ENCODE results near the gene B4GALT5. TPM values are rescaled to one million over a fixed set of nuclear protein-coding genes. Genes with fewer than 3 reads are reported as not detected.
"Not testable (repeated sequence)": the region's sequence is repeated elsewhere in the genome, so short reads cannot be mapped to it uniquely, and the experiment has no call there.

B4GALT5 gene
- total and polyA plus RNA-seq, 7 donors: 17.1 to 46.0 (median 21.4) TPM

DNA sequence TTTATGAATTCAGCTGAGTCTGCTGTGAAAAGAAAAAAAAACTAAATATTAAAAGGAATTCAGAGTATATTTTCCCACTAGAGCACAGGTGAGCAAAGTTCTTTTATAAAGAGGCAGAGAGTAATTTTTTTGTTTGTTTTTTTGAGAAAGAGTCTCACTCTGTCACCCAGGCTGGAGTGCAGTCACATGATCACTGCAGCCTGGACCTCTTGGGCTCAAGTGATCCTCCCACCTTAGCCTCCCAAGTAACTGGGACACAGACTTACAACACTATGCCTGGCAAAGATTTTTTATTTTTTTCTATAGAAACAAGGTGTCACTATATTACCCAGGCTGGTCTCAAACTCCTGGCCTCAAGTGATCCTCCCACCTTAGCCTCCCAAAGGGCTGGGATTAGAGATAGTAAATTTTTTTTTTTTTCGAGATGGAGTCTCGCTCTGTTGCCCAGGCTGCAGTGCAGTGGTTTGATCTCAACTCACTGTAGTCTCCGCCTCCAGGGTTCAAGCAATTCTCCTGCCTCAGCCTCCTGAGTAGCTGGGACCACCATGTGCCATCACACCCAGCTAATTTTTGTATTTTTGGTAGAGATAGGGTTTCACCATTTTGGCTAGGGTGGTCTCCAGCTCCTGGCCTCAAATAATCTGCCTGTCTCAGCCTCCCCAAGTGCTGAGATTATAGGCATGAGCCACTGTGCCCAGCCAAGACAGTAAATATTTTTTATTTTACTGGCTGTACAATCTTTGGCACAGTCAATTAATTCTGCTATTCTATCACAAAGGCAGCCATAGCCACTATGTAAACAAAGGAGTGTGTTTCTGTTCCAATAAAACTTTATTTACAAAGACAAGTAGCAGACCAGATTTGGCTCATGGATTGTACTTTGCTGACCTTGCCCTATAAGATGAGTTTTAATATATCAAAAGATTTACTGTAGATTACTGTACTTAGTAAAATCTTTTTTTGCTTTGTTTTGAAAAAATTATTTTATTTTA, 14.5 kb upstream of the B4GALT5 start:
- H3K36me3 ChIP-seq: no peaks in the 10 kb centered on the region
- no peak overlapping the region for H3K27ac ChIP-seq
- DNase-seq: no peak
- no peak overlapping the region for H3K4me3 ChIP-seq
- H3K4me1 ChIP-seq: no peaks in the 10 kb centered on the region
- TF ChIP-seq, protein P1, sequence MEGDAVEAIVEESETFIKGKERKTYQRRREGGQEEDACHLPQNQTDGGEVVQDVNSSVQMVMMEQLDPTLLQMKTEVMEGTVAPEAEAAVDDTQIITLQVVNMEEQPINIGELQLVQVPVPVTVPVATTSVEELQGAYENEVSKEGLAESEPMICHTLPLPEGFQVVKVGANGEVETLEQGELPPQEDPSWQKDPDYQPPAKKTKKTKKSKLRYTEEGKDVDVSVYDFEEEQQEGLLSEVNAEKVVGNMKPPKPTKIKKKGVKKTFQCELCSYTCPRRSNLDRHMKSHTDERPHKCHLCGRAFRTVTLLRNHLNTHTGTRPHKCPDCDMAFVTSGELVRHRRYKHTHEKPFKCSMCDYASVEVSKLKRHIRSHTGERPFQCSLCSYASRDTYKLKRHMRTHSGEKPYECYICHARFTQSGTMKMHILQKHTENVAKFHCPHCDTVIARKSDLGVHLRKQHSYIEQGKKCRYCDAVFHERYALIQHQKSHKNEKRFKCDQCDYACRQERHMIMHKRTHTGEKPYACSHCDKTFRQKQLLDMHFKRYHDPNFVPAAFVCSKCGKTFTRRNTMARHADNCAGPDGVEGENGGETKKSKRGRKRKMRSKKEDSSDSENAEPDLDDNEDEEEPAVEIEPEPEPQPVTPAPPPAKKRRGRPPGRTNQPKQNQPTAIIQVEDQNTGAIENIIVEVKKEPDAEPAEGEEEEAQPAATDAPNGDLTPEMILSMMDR (IDR thresholded peaks at IDR 0.05): no peak
- TF ChIP-seq POLR2A (IDR thresholded peaks at IDR 0.05) (no peak), EP300 (IDR thresholded peaks at IDR 0.05) (no peak), POLR2AphosphoS5 (IDR thresholded peaks at IDR 0.05) (no peak)
- 96% methylated on average over 3 of the region's 3 CpGs for WGBS, 2 donors
- H3K27me3 ChIP-seq: no peaks in the 10 kb centered on the region
- no peaks in the 10 kb centered on the region for H3K9me3 ChIP-seq
- intact Hi-C loops (cut with DNase I): no loop called here

DNA sequence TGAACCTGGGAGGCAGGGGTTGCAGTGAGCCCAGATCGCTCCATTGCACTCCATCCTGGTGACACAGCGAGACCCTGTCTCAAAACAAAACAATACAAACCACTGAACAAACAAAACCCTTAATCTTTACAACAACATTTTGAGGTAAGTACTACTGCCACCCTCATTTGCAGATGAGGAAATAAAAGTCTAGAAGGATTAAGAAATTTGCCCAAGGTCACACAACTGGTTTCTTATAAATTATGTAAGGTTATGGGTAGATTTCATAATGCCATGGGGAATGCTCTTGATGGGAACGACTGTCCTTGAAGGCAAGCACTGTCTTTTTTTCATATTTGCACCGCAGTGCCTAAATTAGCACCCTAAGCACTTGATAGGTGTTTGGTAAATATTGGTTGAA, 13.8 kb upstream of the B4GALT5 start:
- H3K4me3 ChIP-seq: no peak overlapping the region
- no peak overlapping the region for H3K27ac ChIP-seq
- no peaks in the 10 kb centered on the region for H3K27me3 ChIP-seq
- TF ChIP-seq, protein P1 (IDR thresholded peaks at IDR 0.05): no peak
- 79 to 90% methylated on average over 4 of the region's 4 CpGs for WGBS, 2 donors
- H3K9me3 ChIP-seq: no peaks in the 10 kb centered on the region
- H3K36me3 ChIP-seq: no peaks in the 10 kb centered on the region
- no peak for DNase-seq
- H3K4me1 ChIP-seq: no peaks in the 10 kb centered on the region
- intact Hi-C loops (cut with DNase I): no loop called here

DNA sequence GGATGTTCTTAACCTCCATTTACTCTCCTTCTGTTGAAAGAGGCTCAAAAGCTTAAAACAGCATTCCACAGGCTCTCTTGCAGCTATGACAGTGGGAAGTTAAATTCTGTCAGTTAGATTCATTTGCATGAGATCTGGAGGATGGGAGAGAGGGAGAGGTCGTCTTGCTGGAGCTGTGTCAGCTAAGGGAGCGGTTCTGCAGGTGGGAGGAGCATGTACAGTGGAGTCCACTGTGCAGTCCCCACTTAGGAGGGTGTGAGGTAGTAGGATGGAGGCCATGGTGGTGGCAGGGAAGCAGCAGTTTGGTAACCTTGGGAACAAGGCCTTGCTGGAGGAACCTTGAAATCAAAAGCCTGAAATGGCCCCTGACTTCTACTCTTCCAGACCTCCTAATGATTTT, 12.0 kb upstream of the B4GALT5 start:
- intact Hi-C loops (cut with DNase I): no loop called here
- H3K36me3 ChIP-seq: no peaks in the 10 kb centered on the region
- H3K27ac ChIP-seq: peak overlapping the region in 1 of 4 donors; percentile 52
- H3K4me3 ChIP-seq: no peak overlapping the region
- no peaks in the 10 kb centered on the region for H3K27me3 ChIP-seq
- H3K9me3 ChIP-seq: no peaks in the 10 kb centered on the region
- 70 to 83% methylated on average over 2 of the region's 2 CpGs for WGBS, 2 donors
- TF ChIP-seq POLR2AphosphoS5 (IDR thresholded peaks at IDR 0.05) (no peak), EP300 (IDR thresholded peaks at IDR 0.05) (no peak)
- TF ChIP-seq, protein P1 (IDR thresholded peaks at IDR 0.05): no peak
- no peak for DNase-seq
- no peaks in the 10 kb centered on the region for H3K4me1 ChIP-seq

DNA sequence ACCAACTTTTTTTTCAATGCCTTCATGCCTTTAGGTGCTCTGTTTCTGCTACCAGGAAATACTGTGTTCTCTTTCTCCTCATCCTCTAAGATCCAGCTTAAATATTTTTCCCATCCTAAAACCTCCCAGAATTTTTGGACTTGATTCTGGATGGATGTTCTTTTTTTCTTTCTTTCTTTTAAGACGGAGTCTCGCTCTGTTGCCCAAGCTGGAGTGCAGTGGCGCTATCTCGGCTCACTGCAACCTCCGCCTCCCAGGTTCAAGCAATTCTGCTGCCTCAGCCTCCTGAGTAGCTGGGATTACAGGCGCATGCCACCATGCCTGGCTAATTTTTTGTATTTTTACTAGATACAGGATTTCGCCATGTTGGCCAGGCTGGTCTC, 11.5 kb upstream of the B4GALT5 start:
- H3K4me3 ChIP-seq; H3K4me1 ChIP-seq; H3K36me3 ChIP-seq; H3K27me3 ChIP-seq; DNase-seq; intact Hi-C loops (cut with DNase I); H3K9me3 ChIP-seq: not testable (repeated sequence)
- peak overlapping the region in 1 of 4 donors; percentile 52 for H3K27ac ChIP-seq
- 92 to 98% methylated on average over 7 of the region's 7 CpGs for WGBS, 2 donors

DNA sequence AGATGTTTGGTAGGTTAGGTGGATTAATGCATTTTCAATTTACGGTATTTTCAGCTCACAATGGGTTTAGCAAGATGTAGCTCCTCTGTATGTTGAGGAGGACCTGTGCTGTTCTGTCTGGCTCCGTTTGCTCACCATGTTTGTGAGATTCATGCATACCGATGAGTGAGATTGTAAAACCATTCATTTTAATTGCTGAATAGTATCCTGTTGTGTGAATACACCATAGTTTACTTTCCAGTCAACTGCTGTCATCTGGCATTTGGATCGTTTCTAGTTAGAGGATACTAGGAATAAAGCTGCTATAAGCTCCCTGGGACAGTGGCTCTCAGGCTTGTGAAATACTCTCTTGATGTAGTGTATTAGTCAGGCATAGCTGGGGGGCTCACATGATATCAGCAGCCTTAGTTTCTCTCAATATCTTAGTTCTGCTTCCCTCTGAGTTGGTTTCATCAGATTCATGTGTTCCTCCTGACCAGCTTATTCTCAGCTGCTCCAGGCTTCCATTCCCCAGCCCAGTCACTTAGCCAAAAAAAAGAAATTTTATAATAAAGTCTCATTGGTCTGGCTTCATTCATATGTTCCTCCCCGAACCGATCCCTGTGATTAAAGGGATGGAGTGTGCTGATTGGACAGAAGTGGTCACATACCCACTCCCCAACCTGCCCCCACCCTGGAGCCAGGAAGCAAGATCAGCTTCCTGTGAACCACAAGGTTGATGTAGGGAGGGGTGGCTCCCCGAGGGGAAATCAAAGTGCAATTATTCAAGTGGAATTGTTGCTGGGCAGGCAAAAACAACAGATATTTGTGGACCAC, 10.9 kb upstream of the B4GALT5 start:
- Histone ChIP-seq H3K9me3 (no peaks in the 10 kb centered on the region), H3K27ac (peak overlapping the region in 3 of 4 donors; percentile 20 to 52 (median 28)), H3K27me3 (no peaks in the 10 kb centered on the region), H3K4me1 (no peaks in the 10 kb centered on the region), H3K4me3 (no peak overlapping the region), H3K36me3 (no peaks in the 10 kb centered on the region)
- TF ChIP-seq EP300 (IDR thresholded peaks at IDR 0.05): no peak
- 28 to 36% methylated on average over 7 of the region's 7 CpGs for WGBS, 2 donors
- peak; percentile 77 for DNase-seq
- intact Hi-C loops (cut with DNase I): no loop called here

DNA sequence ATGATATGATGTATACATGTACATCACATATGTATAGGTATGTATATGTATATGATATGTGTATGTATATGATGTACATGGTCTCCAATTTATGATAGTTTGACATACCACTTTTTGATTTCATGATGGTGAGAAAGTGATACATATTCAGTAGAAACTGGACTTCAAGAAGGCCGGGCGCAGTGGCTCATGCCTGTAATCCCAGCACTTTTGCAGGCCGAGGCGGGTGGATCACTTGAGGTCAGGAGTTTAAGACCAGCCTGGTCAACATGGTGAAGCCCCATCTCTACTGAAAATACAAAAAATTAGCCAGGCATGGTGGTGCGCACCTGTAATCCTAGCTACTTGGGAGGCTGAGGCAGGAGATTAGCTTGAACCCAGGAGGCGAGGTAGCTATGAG, 10.1 kb upstream of the B4GALT5 start:
- H3K27me3 ChIP-seq; H3K4me1 ChIP-seq; H3K36me3 ChIP-seq; H3K27ac ChIP-seq; intact Hi-C loops (cut with DNase I); H3K9me3 ChIP-seq; DNase-seq; H3K4me3 ChIP-seq: not testable (repeated sequence)
- WGBS, 2 donors: 97% methylated on average over 6 of the region's 6 CpGs

DNA sequence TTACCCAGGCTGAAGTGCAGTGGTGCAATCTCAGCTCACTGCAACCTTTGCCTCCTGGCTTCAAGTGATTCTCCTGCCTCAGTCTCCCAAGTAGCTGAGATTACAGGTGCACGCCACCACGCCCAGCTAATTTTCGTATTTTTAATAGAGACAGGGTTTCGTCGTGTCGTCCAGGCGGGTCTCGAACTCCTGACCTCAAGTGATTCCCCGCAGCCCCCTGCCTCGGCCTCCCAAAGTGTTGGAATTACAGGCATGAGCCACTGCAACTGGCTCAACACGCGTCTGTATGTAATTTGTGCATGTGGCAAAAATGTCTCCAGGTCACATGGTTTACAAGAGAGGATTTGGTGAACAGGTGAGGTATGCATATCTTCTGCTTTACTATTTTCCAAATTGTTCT, 7.6 kb upstream of the B4GALT5 start:
- 94 to 95% methylated on average over 12 of the region's 12 CpGs for WGBS, 2 donors
- intact Hi-C loops (cut with DNase I); H3K27me3 ChIP-seq; DNase-seq; H3K27ac ChIP-seq; H3K4me3 ChIP-seq; H3K36me3 ChIP-seq; H3K4me1 ChIP-seq; H3K9me3 ChIP-seq: not testable (repeated sequence)
